OCI-LY3 (cell line): Measurements from ENCODE around the gene GIPR.

Experiments used
- EZH2phosphoT487 ChIP-seq: fragments of 200-600 bp; shearing (Covaris generic); IDR thresholded peaks from 2 replicates; pipeline ENCODE4 v1.6.1; 2018; ENCODE audit warnings: antibody characterized with exemption, mixed run types, low read depth
- TF ChIP-seq, protein P1 (sequence below): fragments of 200-600, 300-600 bp; sonication (generic); IDR thresholded peaks from 2 replicates; pipeline ENCODE4 v1.5.1; 2014; ENCODE audit warnings: antibody characterized with exemption, low read length, low read depth

GRCh38 chr19:45645068-45645630 lies 22.9 kb upstream of the GIPR start:
- TF ChIP-seq, protein P1, sequence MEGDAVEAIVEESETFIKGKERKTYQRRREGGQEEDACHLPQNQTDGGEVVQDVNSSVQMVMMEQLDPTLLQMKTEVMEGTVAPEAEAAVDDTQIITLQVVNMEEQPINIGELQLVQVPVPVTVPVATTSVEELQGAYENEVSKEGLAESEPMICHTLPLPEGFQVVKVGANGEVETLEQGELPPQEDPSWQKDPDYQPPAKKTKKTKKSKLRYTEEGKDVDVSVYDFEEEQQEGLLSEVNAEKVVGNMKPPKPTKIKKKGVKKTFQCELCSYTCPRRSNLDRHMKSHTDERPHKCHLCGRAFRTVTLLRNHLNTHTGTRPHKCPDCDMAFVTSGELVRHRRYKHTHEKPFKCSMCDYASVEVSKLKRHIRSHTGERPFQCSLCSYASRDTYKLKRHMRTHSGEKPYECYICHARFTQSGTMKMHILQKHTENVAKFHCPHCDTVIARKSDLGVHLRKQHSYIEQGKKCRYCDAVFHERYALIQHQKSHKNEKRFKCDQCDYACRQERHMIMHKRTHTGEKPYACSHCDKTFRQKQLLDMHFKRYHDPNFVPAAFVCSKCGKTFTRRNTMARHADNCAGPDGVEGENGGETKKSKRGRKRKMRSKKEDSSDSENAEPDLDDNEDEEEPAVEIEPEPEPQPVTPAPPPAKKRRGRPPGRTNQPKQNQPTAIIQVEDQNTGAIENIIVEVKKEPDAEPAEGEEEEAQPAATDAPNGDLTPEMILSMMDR = no peak
- TF ChIP-seq EZH2phosphoT487 = no peak
